Measurements from ENCODE around the gene WDR70.
A peak's percentile ranks its signal among the peaks of the same experiment; 100 is the strongest.

Gene WDR70

DNA sequence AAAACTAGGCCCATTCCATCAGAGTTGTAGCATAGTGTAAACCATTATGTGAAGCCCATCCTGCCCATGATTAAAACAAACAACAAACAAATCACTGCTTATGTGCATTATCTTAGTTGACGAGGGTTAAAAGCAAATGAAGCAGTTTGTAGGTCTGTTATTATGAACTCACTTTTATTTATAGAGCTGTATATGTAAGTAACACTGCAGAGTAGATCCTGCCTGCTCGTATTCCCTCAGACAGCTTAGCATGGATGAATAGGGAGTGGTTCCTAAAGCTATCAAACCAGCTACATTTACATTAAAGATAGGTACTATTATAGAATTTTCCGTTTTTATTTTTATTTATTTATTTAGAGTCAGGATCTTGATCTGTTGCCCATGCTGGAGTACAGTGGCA lies 348.1 kb downstream of the WDR70 start:
- DNase-seq: no peak

DNA sequence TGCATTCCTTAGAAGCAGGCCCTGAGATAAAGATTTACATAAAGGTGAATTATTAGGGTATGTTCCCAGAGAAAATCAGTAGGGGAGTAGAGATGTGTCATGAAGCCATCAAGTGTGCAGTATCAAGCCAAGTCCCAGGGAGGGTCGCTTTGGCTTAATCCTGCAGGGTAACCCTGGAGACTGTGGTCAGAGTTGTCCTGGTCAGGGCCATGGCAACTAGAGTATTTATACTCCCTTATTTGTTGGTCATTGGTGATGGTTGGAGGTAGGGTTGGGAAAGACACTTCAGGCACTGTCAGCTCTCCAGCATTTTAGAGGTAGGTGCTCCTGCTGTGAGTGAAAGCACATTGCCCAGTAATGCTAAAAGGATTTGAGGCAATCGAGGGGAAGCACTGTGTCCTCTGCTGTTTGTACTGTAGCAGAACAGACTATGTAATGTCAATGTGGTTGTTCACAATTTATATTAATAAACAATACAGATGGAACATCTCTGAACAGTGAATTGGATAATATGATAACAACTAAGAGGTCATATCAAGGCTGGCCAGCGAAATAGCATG lies 351.9 kb downstream of the WDR70 start:
- DNase-seq: no peak

DNA sequence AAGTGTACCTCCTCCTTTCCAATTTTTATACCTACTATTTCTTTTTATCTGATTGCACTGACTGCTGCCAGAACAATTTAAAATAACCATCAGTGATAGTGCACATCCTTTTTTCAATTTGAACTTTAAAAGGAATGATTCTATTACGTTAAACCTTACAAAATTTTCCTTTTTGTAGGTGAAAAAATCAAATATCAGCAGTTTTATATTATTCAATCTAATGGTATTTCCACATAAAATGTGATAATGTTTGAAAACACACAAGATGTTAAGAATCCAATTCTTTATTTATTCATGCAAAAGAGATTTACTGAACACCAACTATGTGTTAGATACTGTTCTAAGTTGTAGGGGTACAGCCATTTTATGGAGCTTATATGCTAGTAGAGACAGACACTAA lies 355.0 kb downstream of the WDR70 start:
- no peak for DNase-seq

DNA sequence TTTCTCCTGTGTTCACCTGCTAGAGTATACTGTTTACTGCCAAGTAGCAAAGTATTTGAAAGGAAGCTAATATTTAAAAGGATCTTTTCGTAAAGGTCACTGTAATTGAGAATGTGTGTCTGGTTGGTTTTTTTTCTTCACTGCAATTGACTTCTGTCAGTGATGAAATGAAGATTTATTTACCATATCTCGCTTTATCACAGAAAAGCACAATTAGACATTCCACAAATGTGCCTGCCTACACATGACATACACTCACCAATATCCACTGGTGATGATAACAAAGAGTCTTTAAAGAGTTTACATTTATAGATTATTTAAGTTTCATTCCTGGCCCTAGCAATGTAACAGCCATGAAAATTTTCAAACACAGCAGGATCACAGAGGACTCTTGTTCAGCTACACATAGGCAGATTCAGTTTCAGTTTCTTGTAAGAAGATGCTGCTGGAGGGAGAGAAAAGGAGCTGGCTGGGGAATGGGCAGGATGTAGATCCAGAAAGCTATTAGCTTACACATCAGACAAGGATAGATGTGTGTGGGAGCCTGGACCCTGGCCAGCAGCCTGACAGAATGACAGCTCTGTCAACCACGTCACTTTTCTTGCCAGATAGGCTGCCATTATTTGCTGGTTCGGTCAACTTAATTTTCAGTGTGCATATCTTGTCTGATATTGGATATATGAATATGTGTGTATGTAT lies 356.7 kb downstream of the WDR70 start:
- no peak for DNase-seq

DNA sequence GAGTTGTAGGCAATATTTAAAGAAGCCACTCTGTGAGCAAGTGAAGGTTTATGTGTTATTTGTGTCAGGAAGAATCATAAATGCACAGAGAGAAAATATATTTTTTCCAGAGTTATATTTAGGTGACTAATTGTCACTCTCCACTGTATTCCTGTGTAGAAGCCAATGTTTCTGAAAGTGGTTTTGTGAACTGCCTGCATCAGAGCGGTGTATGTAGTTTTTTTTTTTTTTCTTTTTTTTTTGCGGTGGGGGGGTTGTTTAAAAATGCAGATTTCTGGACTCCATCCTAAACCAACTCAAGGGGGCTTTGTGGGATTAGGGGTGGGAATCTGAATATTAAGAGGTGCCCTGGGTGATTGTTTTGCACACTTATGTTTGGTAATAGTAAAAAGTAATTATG lies 357.3 kb downstream of the WDR70 start:
- DNase-seq: no peak

DNA sequence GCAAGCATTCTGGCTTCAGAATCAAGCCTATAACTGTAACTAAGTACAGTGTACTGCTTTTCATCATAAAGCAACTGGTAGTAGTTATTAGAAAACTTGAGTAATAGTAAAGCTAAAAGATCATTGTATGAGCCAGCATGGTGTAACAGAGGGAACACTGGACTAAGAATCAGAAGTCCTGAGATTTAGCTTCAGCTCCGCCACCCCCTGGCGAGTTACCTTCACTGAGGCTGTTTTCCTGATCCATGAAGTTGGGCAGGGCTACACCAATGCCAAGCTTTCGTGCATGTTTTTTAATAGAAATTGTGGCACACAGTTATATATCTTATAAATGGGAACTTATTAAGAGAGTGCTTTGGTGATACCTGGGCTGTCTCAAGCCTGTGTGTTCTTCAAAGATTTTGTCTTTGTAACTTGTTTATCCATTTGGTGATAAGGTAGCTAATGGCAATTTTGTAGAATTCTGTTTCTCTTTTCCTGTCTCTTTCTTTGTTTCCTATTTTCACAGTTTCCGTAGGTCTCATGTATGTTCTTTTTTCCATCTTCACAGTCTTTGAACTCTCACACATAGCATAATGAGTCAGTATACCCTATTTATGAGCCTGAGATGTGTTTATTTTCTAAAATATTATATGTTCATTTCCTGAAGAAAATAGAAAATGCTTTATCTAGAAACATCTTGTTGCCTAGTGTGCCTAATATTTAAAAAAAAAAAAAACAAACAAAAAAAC lies 358.4 kb downstream of the WDR70 start:
- no peak for DNase-seq

DNA sequence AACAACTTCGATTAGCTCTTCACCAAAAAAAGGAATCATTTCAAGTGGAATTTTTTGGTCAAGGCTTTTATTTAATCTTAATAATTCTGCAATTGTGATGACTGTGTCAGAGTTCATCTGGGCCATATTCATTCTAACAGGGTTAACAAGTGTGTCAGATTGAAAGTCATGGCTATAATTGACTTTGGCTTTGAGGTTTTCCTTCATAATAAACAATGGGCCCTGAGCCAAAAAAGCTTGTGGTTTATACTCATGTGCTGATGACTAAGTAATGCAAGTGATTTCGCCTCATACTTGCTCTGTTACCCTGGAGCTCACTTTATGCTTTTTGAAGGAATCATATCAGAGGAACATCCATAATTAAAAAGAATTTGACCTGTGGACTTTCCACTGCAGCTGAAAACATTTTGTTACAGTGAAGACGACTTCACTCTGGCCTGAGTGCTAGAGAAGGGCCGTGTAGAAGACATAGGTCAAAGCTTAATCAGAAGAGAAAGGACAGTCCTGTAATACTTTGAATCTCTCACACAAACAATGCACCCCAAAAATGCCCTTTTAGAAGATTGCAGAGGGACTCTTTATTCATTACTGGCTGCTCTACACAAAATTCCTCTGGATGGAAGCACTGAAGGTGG lies 359.1 kb downstream of the WDR70 start:
- DNase-seq: peak; percentile 64 to 72

DNA sequence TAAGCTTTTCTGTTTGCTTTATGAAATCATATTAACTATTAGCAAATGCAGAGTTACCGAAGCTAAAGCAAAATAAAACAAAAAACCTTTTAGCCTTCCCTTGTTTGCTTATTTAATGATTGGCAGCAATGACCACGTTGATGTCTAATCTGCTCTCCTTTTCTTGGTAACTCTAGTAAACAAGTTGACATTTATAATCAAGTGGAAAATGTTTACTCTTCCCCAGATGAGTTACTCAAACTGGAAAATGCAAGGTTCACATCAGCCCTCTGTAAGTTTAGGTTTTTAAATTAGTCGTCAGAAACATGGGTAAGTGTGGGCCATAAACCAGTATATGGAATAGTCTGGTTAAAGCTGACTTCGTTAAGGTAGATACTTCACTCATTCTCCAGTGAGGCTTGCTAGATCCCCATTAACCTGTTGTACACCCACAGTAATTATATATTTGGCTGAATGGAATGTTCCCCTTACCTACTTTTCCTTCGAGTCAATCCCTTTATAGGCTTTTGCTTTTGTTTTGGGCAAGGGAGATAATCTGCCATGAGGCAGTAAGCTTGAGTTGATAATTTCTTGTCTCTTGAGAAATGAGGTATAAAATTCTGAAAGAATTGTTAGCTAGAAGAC lies 359.9 kb downstream of the WDR70 start:
- DNase-seq: no peak

DNA sequence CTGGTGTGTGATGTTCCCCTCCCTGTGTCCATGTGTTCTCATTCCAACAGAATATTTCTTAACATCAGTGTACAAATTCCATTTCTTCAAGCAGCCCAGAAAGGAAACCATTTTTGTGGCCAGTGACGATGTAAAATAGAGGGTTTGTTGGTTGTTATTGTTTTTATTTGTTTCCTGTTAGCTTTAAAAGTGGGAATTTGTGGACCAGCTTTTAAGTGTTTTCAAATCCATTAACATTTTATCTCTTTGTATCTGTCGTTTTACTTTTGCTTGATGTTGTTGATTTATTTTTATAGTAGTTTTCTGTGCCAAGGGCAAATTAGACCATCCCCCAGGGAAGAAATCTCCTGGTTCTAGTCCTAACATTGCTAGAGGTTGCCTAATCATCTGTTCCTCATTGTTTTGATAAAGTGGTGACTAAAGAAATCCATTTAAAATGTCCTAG lies 360.7 kb downstream of the WDR70 start:
- no peak for DNase-seq

DNA sequence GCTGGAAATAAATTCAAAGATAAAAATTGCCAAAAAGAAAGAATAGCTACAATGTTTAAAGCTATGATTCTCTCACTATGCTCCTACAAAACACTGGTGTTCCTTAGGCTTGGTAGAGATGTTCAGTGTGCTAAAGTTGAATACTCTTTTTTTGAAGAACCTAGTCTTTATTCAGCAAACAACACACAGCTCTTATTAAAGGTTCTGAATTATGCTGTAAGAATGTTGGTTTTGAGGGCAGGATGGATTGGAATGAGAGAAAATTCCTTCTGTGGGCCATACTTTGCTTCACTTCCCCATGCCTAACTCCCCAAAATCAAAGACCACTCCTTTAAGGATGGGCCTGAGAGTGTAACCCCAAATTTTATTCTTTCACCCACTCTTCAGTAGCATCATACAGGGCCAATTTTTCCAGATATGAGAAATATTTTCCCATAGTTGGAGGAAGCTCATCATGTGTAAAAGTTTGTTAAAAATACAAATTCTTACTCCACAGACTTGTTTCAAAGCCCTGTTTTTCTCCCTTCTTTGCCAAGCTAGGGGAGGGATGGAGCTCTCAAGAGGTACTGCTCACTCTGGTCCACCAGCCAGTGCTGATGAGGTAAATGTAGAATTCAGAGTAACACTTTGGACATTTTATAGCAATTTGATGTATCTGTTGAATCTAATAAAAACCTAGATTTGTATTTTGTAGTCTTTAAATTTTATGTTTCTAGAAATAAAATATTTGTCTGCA lies 361.4 kb downstream of the WDR70 start:
- DNase-seq: no peak

DNA sequence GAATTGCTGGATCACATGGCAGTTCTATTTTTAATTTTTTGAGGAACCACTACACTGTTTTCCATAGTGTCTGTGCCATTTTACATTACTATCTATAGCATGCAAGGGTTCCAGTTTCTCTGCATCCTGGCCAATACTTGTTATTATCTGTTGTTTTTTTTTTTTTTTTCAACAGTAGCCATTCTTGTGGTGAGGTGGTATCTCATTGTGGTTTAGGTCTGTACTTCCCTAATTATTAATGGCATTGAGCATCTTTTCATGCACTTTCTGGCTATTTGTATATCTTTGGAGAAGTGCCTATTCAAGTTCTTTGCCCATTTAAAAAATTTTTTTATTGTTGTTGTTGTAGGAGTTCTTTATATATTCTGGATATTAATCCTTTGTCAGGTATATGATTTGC lies 363.0 kb downstream of the WDR70 start:
- no peak for DNase-seq

DNA sequence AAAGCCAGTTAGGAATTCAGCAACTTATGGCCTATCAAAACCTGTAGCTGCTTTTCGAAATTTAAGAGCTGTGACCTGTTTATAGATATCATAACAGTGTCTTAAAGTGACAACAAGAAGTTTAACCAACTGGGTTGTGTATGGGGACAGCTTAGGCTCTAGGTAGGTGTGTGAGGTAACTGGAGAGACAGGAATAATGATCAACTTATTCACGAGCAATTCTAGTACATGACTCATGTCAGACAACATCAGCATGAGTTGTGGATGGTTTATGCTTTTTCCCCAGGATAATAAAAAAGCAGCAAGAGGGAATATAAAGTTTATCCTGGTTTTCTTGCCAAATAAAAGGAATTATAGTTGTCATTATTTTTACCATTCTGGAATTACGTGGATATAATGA lies 372.1 kb downstream of the WDR70 start:
- DNase-seq: no peak

DNA sequence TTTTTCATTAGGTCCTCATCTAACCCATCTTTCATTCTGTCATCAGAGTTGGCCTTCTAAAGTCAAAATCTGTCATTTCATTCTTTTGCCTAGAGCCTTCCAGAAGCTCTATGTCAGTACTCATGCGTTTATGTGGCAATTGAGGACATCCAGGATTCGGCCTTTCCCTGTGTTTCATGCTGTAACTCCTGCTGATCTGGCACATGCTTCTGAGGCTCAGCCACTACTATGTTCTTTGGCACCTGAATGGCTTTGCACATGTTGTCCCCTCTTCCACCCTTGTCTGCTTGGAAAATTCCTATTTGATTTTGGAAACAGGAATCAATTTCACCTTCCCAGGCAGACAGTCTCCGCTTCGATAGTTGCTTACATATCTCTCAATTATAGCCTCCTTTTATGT lies 375.9 kb downstream of the WDR70 start:
- DNase-seq: no peak

DNA sequence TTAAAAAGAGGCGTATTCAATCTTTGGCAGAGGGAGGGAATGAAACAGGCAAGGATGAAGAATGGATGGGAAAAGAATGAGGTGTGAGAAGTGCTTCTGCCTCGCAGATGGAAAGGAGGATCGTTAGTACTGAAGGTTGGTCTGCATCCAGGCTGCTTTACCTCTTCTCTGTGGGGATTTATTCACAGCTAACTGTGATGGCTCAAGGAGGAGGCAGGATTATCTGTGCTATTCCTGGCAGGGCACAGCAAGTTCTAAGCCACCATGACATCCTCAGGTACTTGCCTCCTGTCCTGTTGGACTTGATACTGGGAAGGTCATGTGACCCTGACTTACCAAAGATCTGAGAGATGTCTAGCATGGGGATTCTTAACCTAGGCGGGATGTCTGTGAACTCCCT lies 376.5 kb downstream of the WDR70 start:
- no peak for DNase-seq

DNA sequence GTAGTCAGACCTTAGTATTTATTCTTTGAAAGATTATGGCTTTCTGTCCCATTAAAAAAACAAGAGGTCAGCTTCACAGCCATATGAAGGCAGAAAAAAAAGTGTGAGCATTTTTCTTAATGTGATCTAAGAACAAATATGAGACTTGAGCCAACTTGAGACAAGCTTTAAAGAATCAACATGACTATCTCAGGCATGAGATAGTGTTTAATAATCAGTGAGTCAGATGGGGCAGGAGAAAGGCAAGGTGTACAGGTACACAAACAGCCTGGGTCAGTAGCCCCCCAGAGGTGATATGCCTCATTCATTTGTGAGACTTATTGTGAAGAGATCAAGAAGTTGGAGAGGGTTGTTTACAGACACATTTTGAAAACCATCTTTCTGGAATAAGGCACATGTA lies 377.1 kb downstream of the WDR70 start:
- DNase-seq: no peak

DNA sequence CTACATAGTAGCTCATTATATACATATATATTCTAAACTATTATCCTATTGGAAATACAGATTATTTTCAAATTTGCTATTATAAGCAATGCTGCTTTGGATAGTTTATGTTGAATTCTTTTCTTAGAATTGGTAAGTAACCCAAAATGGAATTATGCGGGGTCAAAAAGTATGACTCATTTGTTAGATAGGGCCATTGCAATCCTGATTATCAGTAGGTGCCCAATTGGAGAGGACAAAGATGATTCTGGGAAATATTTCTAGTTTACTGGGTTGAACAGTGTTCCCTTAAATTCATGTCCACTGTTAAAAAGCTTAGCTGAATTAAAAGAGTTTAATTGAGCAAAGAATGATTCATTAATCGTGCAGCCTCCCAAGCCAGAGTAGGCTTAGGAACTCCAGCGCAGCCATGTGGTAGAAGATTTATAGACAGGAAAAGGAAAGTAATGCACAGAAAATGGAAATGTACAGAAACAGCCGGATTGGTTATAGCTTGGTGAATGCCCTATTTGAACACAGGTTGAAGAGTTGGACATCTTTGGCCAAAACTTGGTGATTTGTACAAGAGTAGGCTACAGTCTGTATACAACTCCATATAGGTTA lies 379.0 kb downstream of the WDR70 start:
- DNase-seq: no peak

DNA sequence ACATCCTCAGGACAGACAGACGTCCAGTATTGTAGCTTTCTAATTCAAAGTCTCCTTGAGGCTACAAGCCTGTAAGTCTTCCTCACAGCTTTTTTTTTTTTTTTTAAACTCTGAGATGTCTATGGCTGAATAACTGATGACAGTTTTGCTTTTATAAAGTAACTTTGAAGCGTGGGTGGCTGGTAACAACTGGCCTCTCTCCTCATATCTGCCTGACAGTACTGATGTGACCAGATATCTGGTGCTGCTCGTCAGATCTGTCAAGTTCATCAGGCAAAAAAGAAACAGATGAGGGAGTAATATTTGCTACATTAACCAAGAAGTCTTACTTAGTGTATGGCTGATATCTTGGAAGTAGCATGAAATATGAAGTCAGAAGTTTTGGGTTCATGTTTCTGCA lies 388.1 kb downstream of the WDR70 start:
- DNase-seq: no peak

DNA sequence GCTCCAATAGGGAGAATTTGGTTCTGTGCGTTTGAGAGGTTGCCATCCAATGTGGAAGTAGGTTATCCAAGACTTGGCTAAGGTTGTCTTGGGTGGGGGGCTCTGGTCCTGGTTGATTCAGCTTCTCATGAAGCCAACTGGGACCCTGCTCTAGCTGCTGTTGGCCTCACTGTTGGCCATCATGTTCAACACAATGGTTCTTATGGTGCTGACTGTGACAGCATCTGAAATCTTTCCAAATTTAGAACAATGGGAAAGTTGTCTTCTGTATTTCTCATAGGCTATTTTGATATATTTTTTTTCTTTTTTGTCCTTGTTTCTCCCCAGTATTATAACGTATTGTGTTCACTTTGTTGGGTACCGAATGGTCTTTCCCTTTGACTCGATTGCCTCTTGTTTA lies 388.8 kb downstream of the WDR70 start:
- DNase-seq: no peak

DNA sequence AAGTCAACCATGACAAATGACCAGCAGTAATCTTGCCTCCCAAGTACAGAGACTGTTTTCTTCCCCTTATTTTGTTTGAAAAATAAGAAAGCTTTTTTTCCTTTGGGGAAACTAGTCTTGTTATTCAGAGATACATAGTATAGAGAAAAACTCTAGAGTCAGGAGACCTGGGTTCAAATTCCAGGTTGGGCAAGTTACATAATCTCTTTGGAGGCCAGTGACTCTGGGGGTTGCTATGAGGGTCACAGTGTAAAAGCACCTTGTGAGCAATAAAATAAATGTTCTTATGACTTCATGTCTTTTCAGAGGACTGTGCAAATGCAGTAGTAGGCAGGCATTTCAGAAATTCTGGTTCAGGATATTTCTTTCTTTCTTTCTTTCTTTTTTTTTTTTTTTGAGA lies 389.3 kb downstream of the WDR70 start:
- DNase-seq: no peak

DNA sequence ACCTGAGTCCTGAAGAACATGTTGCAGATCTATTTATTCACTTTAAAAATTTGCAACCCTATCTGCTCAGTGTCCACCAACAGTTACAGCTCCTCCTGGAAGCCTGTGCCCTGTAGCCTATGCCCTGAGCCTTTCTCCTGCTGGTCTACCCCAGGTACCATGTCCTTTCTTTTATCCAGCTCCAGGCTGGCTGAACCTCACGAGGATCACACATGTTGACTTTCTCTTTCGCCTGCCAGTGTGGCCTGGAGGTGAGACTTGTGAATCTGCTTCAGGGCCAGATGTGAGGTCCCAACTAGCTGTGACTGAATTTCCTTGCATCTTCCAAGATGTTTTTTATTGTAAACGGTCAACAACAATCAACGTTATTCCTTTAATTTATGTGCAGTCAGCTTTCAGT lies 390.0 kb downstream of the WDR70 start:
- DNase-seq: no peak

DNA sequence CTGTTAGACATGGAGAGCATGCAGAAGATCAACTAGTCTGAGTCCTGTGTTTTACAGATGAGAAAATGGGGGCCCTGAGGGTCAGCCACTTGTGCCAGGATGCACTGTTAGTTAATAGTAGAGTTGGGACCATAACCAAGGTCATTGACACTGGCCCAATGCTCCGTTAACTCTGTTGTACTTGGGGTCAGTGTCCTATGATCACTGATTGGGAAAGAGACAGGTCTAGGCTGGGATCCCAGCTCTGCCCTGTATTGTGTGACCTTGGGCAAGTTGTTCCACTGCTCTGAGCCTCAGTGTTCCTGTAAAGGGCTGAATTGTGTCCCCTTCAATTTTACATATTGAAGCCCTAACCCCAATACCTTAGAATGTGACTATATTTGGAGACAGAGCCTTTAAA lies 390.7 kb downstream of the WDR70 start:
- no peak for DNase-seq

DNA sequence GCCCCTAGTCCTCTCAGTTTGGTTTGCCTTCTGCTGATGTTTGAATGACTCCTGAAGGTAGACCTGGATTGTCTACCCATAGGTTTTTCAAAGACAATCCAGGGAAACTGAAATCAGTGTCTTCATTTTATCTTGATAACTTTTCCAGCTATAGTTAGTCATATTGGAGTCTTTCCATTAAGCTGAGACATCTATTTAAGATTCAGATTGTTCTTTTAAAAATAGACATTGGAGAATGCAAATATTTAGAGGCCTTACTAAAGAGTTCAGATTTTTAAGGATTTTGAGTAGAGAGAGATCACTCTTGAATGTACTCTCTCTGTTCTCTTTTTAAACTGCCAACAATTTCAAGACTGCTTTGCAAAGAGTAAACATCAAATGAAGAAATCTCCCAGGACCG lies 391.7 kb downstream of the WDR70 start:
- DNase-seq: no peak

Data from inflammatory macrophage treated with lipopolysaccharide for 1 hour (primary cell).